Ishikawa (cell line): Measurements from ENCODE around the gene PRCP.

ENCODE experiments used
- CEBPB ChIP-seq: IDR thresholded peaks from 2 replicates; pipeline ENCODE4 v1.6.1; 2012
- CREB1 ChIP-seq: IDR thresholded peaks from 2 replicates; pipeline ENCODE4 v1.6.1; 2012; ENCODE audit warnings: low read depth
- EGR1 ChIP-seq: IDR thresholded peaks from 2 replicates; pipeline ENCODE4 v1.6.1; 2012
- EP300 ChIP-seq: IDR thresholded peaks from 2 replicates; pipeline ENCODE4 v1.6.1; 2012; ENCODE audit warnings: borderline replicate concordance
- FOXM1 ChIP-seq: IDR thresholded peaks from 2 replicates; pipeline ENCODE4 v1.6.1; 2012; ENCODE audit warnings: low read depth, borderline replicate concordance
- MAX ChIP-seq: IDR thresholded peaks from 2 replicates; pipeline ENCODE4 v1.6.1; 2012
- RAD21 ChIP-seq: IDR thresholded peaks from 2 replicates; pipeline ENCODE4 v1.6.1; 2012; ENCODE audit warnings: low read depth
- REST ChIP-seq: IDR thresholded peaks from 2 replicates; pipeline ENCODE4 v1.6.1; 2012; ENCODE audit warnings: low read depth, mild to moderate bottlenecking
- TAF1 ChIP-seq: IDR thresholded peaks from 2 replicates; pipeline ENCODE4 v1.6.1; 2012; ENCODE audit warnings: low read depth, mild to moderate bottlenecking
- TCF12 ChIP-seq: IDR thresholded peaks from 2 replicates; pipeline ENCODE4 v1.6.1; 2012; ENCODE audit warnings: low read depth
- TEAD4 ChIP-seq: IDR thresholded peaks from 2 replicates; pipeline ENCODE4 v1.6.1; 2012
- YY1 ChIP-seq: IDR thresholded peaks from 2 replicates; pipeline ENCODE4 v1.6.1; 2012; ENCODE audit warnings: low read depth
- ZBTB7A ChIP-seq: IDR thresholded peaks from 2 replicates; pipeline ENCODE4 v1.6.1; 2012; ENCODE audit warnings: low read depth
- TF ChIP-seq, protein P1 (sequence below): IDR thresholded peaks from 2 replicates; pipeline ENCODE4 v1.6.1; 2012

DNA sequence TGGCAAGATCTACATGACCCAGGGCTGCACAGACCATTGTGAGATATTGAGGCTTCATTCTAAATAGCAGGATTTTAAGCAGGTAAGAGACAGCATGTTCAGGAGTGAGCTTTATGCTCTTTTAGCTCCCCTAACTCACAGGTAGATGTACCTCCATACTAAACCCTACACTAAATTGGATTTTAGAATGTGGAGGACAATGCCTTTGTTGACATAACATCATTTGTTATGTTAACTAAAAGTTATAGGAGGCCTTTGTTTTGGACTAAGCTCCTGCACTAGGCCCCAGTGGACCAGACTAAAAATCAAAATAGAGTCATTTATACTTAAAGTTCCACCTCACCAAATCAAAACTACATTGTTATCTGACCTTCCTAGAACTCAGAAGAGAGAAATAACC, 8.1 kb upstream of the PRCP start:
- no peak for TF ChIP-seq REST
- TF ChIP-seq EP300 = no peak
- TF ChIP-seq TEAD4 = no peak
- no peak for TF ChIP-seq CREB1
- TF ChIP-seq, protein P1, sequence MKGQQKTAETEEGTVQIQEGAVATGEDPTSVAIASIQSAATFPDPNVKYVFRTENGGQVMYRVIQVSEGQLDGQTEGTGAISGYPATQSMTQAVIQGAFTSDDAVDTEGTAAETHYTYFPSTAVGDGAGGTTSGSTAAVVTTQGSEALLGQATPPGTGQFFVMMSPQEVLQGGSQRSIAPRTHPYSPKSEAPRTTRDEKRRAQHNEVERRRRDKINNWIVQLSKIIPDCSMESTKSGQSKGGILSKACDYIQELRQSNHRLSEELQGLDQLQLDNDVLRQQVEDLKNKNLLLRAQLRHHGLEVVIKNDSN = no peak
- TF ChIP-seq ZBTB7A = no peak
- no peak for TF ChIP-seq YY1
- TF ChIP-seq FOXM1 = no peak
- no peak for TF ChIP-seq MAX
- no peak for TF ChIP-seq CEBPB
- TF ChIP-seq RAD21 = no peak
- no peak for TF ChIP-seq EGR1
- TF ChIP-seq TCF12 = no peak
- TF ChIP-seq TAF1 = no peak
